CD14-positive monocyte (primary cell): ENCODE data around the gene GOLGA2. TPM values are rescaled to one million over a fixed set of nuclear protein-coding genes. Genes with fewer than 3 reads are reported as not detected.

ENCODE experiments used
- DNase-seq, 3 donors: peaks; one replicate each; pipeline ENCODE4 v3.0.0-alpha.2; 2011 to 2022
- H2AFZ ChIP-seq: 2 replicates; pipeline ENCODE4 v1.6.0; 2012; ENCODE audit warnings: mild to moderate bottlenecking, low read depth, low read length, inconsistent platforms; ENCODE audit not compliant: insufficient read depth, poor library complexity, severe bottlenecking
- H3K27ac ChIP-seq, 2 donors: 1 replicate in 1 of 2; 2 replicates in 1 of 2; pipeline ENCODE4 v1.5.1; 2012 to 2013; ENCODE audit warnings: low read length in 2 of 2, control low read depth in 1 of 2, inconsistent platforms in 1 of 2, low read depth in 1 of 2, mild to moderate bottlenecking in 1 of 2
- H3K27me3 ChIP-seq, 2 donors: one replicate each; pipeline versions ENCODE4 v1.6.0 to v1.6.1; 2011 to 2013; ENCODE audit warnings: low read length in 2 of 2; ENCODE audit not compliant: control insufficient read depth in 2 of 2, insufficient read depth in 2 of 2
- H3K36me3 ChIP-seq, 2 donors: replicated peaks in 1 of 2; 1 replicate in 1 of 2; 2 replicates in 1 of 2; pipeline versions ENCODE4 v1.5.1 to v1.6.1; 2012 to 2013; ENCODE audit warnings: low read length in 2 of 2, control low read depth in 1 of 2, inconsistent platforms in 1 of 2, mild to moderate bottlenecking in 1 of 2; ENCODE audit not compliant: insufficient read depth in 2 of 2, control insufficient read depth in 1 of 2
- H3K4me1 ChIP-seq, 2 donors: 1 replicate in 1 of 2; 2 replicates in 1 of 2; pipeline versions ENCODE4 v1.5.1 to v1.6.1; 2012 to 2013; ENCODE audit warnings: low read length in 2 of 2, control low read depth in 1 of 2, inconsistent platforms in 1 of 2, mild to moderate bottlenecking in 1 of 2, moderate library complexity in 1 of 2; ENCODE audit not compliant: insufficient read depth in 2 of 2, control insufficient read depth in 1 of 2
- H3K4me2 ChIP-seq: replicated peaks from 2 replicates; pipeline ENCODE3; 2012; ENCODE audit warnings: low read length, moderate library complexity, mild to moderate bottlenecking; ENCODE audit not compliant: poor library complexity, severe bottlenecking; ENCODE audit errors: extremely low read depth
- H3K4me3 ChIP-seq, 3 experiments: fragments of 200-600 bp in 1 of 3; sonication (generic) in 1 of 3; replicated peaks in 1 of 3; 1 replicate in 2 of 3; 2 replicates in 1 of 3; pipeline ENCODE4 v1.5.1; 2011 to 2013; ENCODE audit warnings: low read length in 3 of 3, mild to moderate bottlenecking in 3 of 3, control low read depth in 2 of 3, low read depth in 2 of 3, inconsistent platforms in 1 of 3, moderate library complexity in 1 of 3
- H3K79me2 ChIP-seq: 2 replicates; pipeline ENCODE4 v1.6.0; 2012; ENCODE audit warnings: mild to moderate bottlenecking, control low read depth, inconsistent platforms, low read length, moderate library complexity; ENCODE audit not compliant: insufficient read depth
- H3K9ac ChIP-seq: 2 replicates; pipeline ENCODE4 v1.6.0; 2017; ENCODE audit warnings: low read length, mild to moderate bottlenecking; ENCODE audit not compliant: insufficient read depth, poor library complexity, severe bottlenecking
- H3K9me3 ChIP-seq, 2 donors: replicated peaks in 1 of 2; 1 replicate in 1 of 2; 2 replicates in 1 of 2; pipeline versions ENCODE4 v1.5.1 to v1.6.1; 2012 to 2013; ENCODE audit warnings: low read length in 2 of 2, control low read depth in 1 of 2; ENCODE audit not compliant: control insufficient read depth in 1 of 2, insufficient read depth in 1 of 2
- H4K20me1 ChIP-seq: 2 replicates; pipeline ENCODE4 v1.6.0; 2012; ENCODE audit warnings: mild to moderate bottlenecking, low read length, control low read depth, moderate library complexity; ENCODE audit not compliant: insufficient read depth
- H3K27ac Mint-ChIP-seq, 7 donors: one replicate each; pipeline ENCODE4 v1.8.0; 2020; ENCODE audit warnings: mild to moderate bottlenecking in 7 of 7, mixed read lengths in 7 of 7, moderate library complexity in 6 of 7, inconsistent platforms in 2 of 7
- H3K27me3 Mint-ChIP-seq, 3 donors: one replicate each; pipeline ENCODE4 v1.8.0; 2021 to 2022; ENCODE audit warnings: low read depth in 3 of 3, mild to moderate bottlenecking in 3 of 3, mixed read lengths in 3 of 3, moderate library complexity in 3 of 3, inconsistent platforms in 1 of 3
- H3K36me3 Mint-ChIP-seq, 2 donors: one replicate each; pipeline ENCODE4 v1.8.0; 2020; ENCODE audit warnings: mixed read lengths in 2 of 2, inconsistent platforms in 1 of 2, mild to moderate bottlenecking in 1 of 2
- H3K4me1 Mint-ChIP-seq: one replicate; pipeline ENCODE4 v1.8.0; 2020; ENCODE audit warnings: mild to moderate bottlenecking, mixed read lengths
- H3K4me3 Mint-ChIP-seq, 2 donors: one replicate each; pipeline ENCODE4 v1.8.0; 2020; ENCODE audit warnings: mild to moderate bottlenecking in 2 of 2, mixed read lengths in 2 of 2, moderate library complexity in 1 of 2
- H3K9me3 Mint-ChIP-seq, 7 donors: one replicate each; pipeline ENCODE4 v1.8.0; 2020 to 2022; ENCODE audit warnings: mixed read lengths in 7 of 7, mild to moderate bottlenecking in 6 of 7, moderate library complexity in 6 of 7, inconsistent platforms in 2 of 7
- CTCF ChIP-seq: fragments of 200-600 bp; IDR thresholded peaks from one replicate; pipeline ENCODE4 v1.8.0; 2022; ENCODE audit warnings: antibody characterized with exemption, mild to moderate bottlenecking
- WGBS: methylation state at CpG from one replicate; pipeline ENCODE4 v1.1.5; 2013; ENCODE audit warnings: missing lambda C conversion rate; ENCODE audit not compliant: insufficient coverage; 5-methylcytosine and 5-hydroxymethylcytosine counted together
- intact Hi-C, 2 donors: fragments of 100-400 bp; cut with micrococcal nuclease; formaldehyde crosslinking; loops; one replicate each; pipeline versions ENCODE4 v1.15.0 to v1.15.1; 2023
- polyA plus RNA-seq, 3 donors: library from polyadenylated mRNA; depleted of rRNA in 1 of 3; unstranded in 2 of 3; stranded (reverse) in 1 of 3; fragments of 300-500 nt in 2 of 3; fragments of >200 nt in 1 of 3; fragmentation: Illumina TruSeq in 2 of 3; gene quantifications; 1 replicate in 2 of 3; 2 replicates in 1 of 3; pipeline ENCODE4 v1.2.3, GENCODE V29; 2012 to 2021

The GOLGA2 gene
- polyA plus RNA-seq, 3 donors = 2.9 to 34.2 (median 4.6) TPM

- TF ChIP-seq CTCF = no peak
- Mint-ChIP-seq H3K9me3 (peaks cover 0 to 2% (median 0%) of the 10 kb centered on the region in 7 donors), H3K27ac (peak overlapping the region; percentile 6 to 82 (median 60)), H3K4me1 (peaks cover 12% of the 10 kb centered on the region), H3K4me3 (no peak overlapping the region), H3K36me3 (no peaks in the 10 kb centered on the region), H3K27me3 (peaks cover 1 to 7% (median 2%) of the 10 kb centered on the region in 3 donors)
- no peak overlapping the region for H3K9ac ChIP-seq
- H4K20me1 ChIP-seq = no peaks in the 10 kb centered on the region
- no peak overlapping the region for H2AFZ ChIP-seq
- peak; percentile 63 to 82 (median 69) for DNase-seq
- H3K4me1 ChIP-seq = peaks cover 7 to 9% of the 10 kb centered on the region in 2 donors
- H3K79me2 ChIP-seq = no peaks in the 10 kb centered on the region
- no peak overlapping the region for H3K4me3 ChIP-seq
- H3K27me3 ChIP-seq = no peaks in the 10 kb centered on the region
- no peaks in the 10 kb centered on the region for H3K9me3 ChIP-seq
- H3K27ac ChIP-seq = no peak overlapping the region
- no peak overlapping the region for H3K4me2 ChIP-seq
- no peaks in the 10 kb centered on the region for H3K36me3 ChIP-seq
- no CpG with 5 or more reads among the region's 5 CpGs for WGBS
- intact Hi-C loops = no loop called here
These were observed 49.4 kb downstream of the GOLGA2 start for GRCh38 chr9:128226412-128226801.

- Histone ChIP-seq H3K9ac (no peak overlapping the region), H3K4me2 (no peak overlapping the region), H3K4me1 (peaks cover 7 to 9% of the 10 kb centered on the region in 2 donors), H3K27me3 (no peaks in the 10 kb centered on the region), H3K27ac (no peak overlapping the region), H2AFZ (no peak overlapping the region), H3K36me3 (no peaks in the 10 kb centered on the region), H3K79me2 (no peaks in the 10 kb centered on the region), H4K20me1 (no peaks in the 10 kb centered on the region), H3K4me3 (no peak overlapping the region), H3K9me3 (no peaks in the 10 kb centered on the region)
- intact Hi-C loops = no loop called here
- TF ChIP-seq CTCF = no peak
- no peaks in the 10 kb centered on the region for H3K36me3 Mint-ChIP-seq
- H3K4me1 Mint-ChIP-seq = peaks cover 12% of the 10 kb centered on the region
- peaks cover 0 to 2% (median 0%) of the 10 kb centered on the region in 7 donors for H3K9me3 Mint-ChIP-seq
- H3K27me3 Mint-ChIP-seq = peaks cover 1 to 7% (median 2%) of the 10 kb centered on the region in 3 donors
- H3K4me3 Mint-ChIP-seq = no peak overlapping the region
- H3K27ac Mint-ChIP-seq = peak overlapping the region in 2 of 7 donors; percentile 54 to 59
- WGBS = 94% methylated on average over 18 of the region's 19 CpGs
- no peak for DNase-seq
These were observed 49.9 kb downstream of the GOLGA2 start for GRCh38 chr9:128225770-128226411.
